GM19043 (cell line): ENCODE measurements around the gene SEZ6.

Experiments used
- ATAC-seq: cut with Tn5 transposase; IDR thresholded peaks from one replicate; pipeline ENCODE4 v1.9.1; 2021; ENCODE audit warnings: low read depth; ENCODE audit not compliant: unreplicated experiment

Gene SEZ6

GRCh38 chr17:28958820-28959455 is 46.9 kb downstream of the SEZ6 start:
- no peak for ATAC-seq

DNA sequence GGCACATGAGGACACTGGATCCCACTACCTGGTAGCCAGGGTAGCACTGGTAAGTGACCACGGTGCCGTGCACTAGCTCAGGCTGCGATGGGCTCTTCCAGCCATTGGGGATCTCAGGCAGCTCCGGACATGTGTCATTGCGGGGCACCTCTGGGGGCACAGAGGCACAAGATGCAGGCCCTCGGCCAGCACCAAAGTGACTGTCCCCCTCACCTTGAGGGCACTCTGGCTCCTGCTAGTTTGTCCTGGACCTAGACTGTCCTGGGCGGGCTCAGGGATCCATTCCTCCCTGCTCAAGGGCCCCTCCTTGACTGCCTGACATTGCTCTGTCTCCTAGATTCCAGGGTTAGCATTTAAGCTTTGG is 47.9 kb downstream of the SEZ6 start:
- no peak for ATAC-seq

DNA sequence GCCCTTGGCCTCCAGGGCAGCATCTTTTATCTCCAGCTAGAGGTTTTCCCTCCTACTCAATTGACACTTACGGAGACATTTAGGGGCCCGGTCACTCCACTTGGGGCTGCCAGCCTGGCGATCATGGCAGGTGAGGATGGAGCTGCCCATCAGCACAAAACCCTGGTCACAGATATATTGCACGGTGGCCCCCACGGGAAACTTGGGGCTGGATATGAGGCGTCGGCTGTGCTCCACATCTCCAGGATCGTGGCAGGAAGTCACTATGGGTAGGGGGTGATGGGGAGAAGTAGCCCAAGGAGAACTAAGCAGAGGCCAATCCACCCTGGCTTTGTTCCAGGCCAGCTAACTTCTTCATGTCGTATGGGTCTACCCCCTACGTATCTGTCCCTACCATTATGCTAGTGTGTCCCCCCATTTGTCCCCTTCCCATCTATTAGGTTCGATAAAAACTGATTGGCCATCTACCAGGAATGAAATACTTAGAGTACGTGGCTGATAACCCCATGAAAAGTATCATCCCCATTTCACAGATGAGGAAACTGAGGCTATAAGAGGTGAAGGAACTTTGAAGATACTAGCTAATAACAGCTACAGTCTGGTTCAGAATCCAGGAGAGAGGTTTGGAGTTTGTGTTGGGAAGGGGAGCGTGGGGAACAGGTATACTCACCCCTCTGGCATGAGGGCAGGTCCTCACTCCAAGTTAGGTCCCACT is 48.4 kb downstream of the SEZ6 start:
- no peak for ATAC-seq

DNA sequence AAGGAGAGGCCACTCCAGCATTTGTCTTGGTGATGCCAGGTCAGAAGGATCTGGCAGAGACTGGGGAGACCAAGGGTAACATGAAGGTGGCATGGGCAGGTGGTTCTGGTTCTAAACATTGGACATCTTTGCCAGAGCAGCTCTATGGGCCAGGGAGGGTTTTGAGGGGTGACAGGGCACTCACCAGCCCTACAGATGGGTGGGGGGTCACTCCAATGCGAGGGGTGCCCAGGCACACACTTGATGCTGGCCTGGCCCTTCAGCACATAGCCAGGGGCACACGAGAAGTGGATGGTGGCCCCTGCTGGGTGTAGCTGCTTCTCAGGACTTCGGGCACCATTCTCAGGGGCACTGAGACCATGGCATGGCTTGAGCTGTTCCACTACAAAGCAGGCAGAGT is 49.0 kb downstream of the SEZ6 start:
- no peak for ATAC-seq

- no peak for ATAC-seq
These were observed 49.7 kb downstream of the SEZ6 start for GRCh38 chr17:28956112-28956511.

DNA sequence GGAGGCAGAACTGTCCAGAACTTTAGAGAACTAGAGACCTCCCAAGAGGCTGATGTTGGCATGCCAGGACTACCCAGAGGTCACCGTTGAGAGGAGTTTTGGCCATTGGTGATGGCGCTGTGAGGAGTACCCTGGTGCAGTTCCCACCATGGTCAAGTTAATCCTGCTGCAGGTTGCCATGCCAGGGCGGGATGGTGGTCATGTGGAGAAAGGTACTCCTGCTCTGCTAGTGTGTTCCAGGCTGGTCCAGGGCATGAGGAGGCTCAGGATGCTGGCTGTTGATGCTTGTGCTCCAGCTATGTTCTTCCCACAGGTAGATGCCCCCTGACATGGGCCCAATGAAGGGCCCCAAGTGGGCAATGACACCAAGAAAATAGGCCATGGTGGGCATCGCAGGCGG is 50.4 kb downstream of the SEZ6 start:
- ATAC-seq, result no peak

GRCh38 chr17:28954886-28955285 is 50.9 kb downstream of the SEZ6 start:
- ATAC-seq, result no peak

GRCh38 chr17:28953444-28954118 is 52.3 kb downstream of the SEZ6 start:
- ATAC-seq, result no peak

DNA sequence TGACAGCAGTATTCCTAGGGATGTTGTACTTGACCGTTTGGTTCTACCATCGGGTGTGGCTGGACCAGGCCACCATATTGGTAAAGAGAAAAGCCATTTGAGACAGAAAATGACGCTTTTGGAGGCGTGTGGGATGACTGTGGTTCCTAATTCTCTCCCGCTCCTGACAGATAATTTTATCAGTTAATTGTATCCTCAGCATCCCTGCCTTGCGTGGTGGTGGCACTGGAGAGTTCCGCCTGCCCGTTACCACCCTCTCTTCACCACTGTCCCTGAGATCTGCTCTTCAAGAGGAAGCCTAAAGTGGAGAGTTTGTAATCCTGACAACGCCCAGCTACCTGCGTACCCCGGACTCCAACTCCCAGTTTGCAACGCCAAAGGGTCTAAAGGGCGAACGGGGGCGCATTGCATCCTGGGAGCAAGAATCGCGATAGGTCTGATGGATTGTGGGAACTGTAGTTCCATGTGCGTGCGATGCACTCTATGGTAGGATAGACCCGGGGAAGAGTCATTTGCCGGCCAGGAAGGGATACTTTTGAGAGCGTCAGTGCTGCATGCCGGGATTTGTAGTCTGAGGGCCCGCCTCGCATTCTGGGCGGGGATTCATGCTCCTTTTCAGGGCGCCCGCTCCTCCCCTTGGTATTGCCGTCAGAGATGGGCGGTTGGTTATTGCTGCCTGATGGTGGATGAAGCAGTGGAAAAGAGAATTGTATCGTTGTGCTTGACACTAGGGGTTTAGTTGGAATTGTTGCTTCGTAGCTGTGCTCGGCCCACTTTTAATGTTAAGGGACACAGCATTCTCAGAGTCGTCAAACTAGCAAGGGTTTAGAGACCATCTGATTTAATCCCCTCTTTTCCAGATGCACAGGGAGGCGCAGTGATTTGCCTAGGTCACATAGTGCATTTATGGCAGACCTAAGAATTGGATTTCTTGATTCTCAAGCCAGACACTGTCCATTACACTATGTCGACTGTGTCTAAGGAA is 53.5 kb downstream of the SEZ6 start:
- ATAC-seq, result peak; percentile 65

DNA sequence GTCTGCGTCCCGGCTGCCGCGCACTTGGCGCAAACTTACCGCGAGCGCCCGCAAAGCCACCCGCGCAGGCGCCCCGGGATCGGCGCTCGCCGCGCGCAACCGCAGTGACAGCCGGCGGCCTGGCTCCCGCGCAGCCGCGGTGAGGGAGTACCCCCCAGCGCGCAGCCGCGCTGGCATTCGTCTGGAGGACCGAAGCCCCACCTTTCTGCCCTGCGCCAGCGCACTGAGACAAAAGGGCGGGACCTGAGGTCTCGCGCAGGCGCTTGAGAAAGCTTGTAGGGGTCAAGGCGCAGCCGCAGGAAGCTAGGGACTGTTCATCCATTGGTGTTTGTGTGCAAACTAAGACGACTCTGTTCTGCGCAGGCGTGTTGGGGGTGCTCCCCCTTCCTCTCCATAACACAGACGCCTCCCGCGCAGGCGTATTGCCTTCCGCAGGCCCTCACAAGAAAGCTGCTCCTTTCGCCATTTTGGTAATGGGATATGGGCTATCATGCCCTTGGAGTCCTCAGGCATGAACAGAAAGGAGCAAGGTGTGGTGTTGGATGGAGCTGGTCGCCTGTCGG is 54.3 kb downstream of the SEZ6 start, which contains the start of gene PHF12:
Gene PHF12, minus strand, starts transcription at position 91 of the 563 bp plus-strand sequence. CDS start 558 bp downstream, outside the sequence.
- peak; percentile 42 for ATAC-seq

DNA sequence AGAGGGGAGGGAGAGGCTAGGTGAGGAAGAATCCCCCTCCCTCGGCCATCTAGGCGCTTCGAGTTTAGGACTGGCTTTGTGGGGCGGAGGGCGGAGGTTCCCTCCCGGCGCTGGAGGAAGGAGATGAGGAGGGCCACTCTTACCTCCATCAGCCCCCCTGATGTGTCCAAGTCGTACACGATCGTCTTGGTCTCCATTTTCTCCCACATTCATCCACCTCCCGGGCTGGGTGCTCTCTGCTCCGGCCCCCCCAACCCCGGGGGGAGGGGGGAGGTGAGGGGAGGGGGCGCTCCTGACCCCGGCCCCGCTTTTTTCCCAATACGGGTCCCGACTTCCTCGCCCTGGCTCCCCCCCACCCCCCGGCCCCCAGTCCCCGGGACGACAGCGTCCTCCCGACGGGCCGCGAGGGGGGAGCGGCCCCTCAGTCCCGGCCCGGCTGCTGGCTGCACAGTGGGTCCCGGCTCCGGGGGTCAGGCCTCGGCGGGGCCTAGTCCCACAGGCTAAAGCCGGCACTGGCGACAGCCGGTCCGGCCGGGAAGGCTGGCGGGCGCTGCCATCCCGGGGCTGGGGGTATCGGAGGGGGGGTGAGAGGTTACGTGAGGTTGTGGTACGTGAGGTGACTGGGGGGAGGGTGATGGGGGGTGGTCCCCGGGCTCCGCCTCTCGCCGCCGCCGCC is 54.9 kb downstream of the SEZ6 start:
- ATAC-seq, result no peak

GRCh38 chr17:28950017-28950751 is 55.6 kb downstream of the SEZ6 start:
- no peak for ATAC-seq

DNA sequence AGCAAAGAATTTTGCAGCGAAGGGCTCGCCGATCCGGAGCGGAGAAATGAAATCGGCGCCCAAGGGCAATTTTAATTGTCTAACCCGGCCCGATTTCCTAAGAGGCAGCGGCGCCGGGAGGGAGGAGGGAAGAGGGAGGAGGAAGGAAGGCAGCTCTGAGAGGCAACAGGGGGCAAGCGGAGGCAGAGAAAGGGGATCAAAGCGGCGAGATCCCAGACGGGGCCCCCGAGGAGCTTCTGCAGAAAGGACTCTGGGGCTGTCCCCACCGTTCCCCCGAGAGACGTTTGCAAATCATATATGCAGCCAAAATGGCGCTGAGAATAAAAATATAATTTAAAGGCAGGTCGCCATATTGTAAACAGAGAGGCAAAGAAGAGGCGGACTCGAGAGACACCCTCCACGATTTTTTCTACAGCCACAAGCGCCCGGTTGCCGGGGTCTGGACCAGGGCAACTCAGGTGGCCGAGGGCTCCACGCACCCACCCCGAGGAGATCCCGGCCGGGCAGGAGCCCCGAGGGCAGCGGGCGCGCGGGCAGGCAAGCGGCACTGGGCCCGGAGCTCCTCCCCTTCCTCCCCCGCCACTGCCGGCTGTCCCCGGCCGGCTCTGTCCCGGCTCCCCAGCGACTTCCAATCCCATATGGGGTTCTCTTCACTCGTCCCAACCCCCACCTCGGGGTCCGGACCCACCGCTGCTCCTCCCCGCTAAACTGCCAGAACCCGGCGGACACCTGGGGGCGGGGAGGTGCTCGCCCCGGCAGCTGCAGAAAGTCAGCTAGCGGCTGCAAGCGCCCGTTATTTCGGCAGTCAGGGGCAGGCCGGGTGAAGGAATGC is 56.4 kb downstream of the SEZ6 start:
- no peak for ATAC-seq

GRCh38 chr17:28948873-28949184 is 57.0 kb downstream of the SEZ6 start:
- no peak for ATAC-seq

- no peak for ATAC-seq
These were observed 57.5 kb downstream of the SEZ6 start for GRCh38 chr17:28948342-28948741.

DNA sequence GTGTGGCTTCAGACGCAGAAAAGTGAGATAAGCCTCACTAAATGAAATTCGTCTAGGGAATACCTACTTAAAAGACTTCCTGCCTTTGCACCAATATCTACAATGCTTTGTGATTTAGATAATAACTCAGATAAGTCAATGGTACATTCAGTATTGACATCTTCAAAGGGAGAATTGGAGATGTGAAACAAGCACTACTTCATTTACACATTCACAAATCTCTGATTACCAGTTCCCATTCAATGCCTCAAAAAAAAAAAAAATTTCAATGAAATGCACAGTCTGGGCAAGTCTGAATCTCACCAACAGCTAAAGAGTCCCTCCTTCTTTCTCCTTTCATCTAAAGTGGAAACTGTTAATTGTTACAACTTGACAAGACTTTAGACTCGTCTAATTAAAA is 58.2 kb downstream of the SEZ6 start:
- ATAC-seq, result no peak

- no peak for ATAC-seq
These were observed 59.6 kb downstream of the SEZ6 start for GRCh38 chr17:28946239-28946638.
